GM12878 (cell line): Measurements from ENCODE around the gene KIRREL3. TPM values are rescaled to one million over a fixed set of nuclear protein-coding genes. Genes with fewer than 3 reads are reported as not detected.

Experiments used
- ATAC-seq: fragments of 200-7000 bp; cut with Tn5 transposase; 3 replicates; pipeline ENCODE4 v1.9.1; 2020; ENCODE audit warnings: mild to moderate bottlenecking, moderate library complexity
- BruUV-seq: library from RNA; stranded (reverse); fragments of 400-500 nt; replicated peaks from 2 replicates; lab custom pipeline; 2021; lab: Mats Ljungman, UMichigan
- CTCF ChIA-PET: fragments of 300-600 bp; sonication (Branson Sonifier 250); formaldehyde crosslinking; extraction: SDS; loops from one replicate; lab custom pipeline; 2021; ENCODE audit warnings: inconsistent platforms; lab: Yijun Ruan, JAX
- POLR2A ChIA-PET: fragments of 350-600 bp; formaldehyde crosslinking; extraction: SDS; loops from one replicate; lab custom pipeline; 2021; ENCODE audit warnings: inconsistent platforms; lab: Charles Lee
- RAD21 ChIA-PET: fragments of 300-600 bp; sonication (Branson Sonifier 250); formaldehyde crosslinking; loops from one replicate; lab custom pipeline; 2023; ENCODE audit warnings: antibody characterized with exemption; ENCODE audit not compliant: unreplicated experiment; lab: Charles Lee
- SMC1A ChIA-PET: fragments of 300-600 bp; sonication (Branson Sonifier 250); formaldehyde crosslinking; loops from one replicate; lab custom pipeline; 2023; ENCODE audit not compliant: unreplicated experiment, uncharacterized antibody; lab: Charles Lee
- DNase-seq: peaks from one replicate; pipeline ENCODE4 v3.0.0-alpha.2; 2011; ENCODE audit warnings: low read depth, low spot score
- FAIRE-seq: peaks from 3 replicates; lab custom pipeline; 2011; peaks lifted over from hg19 to GRCh38; lab: Jason Lieb, UNC
- H2AFZ ChIP-seq: 2 replicates; pipeline ENCODE4 v1.6.0; 2011; ENCODE audit warnings: low read depth, low read length, control low read depth; ENCODE audit not compliant: control insufficient read depth
- H3K27ac ChIP-seq: 2 replicates; pipeline ENCODE4 v1.5.1; 2011; ENCODE audit warnings: control low read depth; ENCODE audit not compliant: control insufficient read depth, insufficient read depth
- H3K27me3 ChIP-seq, 2 experiments: replicated peaks in 1 of 2; 2 replicates each; pipeline versions ENCODE4 v1.6.0 to v1.6.1; 2011; ENCODE audit warnings: low read length in 1 of 2; ENCODE audit not compliant: control insufficient read depth in 2 of 2, insufficient read depth in 2 of 2
- H3K36me3 ChIP-seq, 2 experiments: 2 replicates each; pipeline ENCODE4 v1.5.1; 2011; ENCODE audit warnings: low read length in 1 of 2; ENCODE audit not compliant: control insufficient read depth in 2 of 2, insufficient read depth in 2 of 2
- H3K4me1 ChIP-seq: 2 replicates; pipeline ENCODE4 v1.6.1; 2011; ENCODE audit warnings: mild to moderate bottlenecking, low read length, moderate library complexity, mixed read lengths; ENCODE audit not compliant: control insufficient read depth, insufficient read depth
- H3K4me2 ChIP-seq: 2 replicates; pipeline ENCODE4 v1.6.0; 2011; ENCODE audit warnings: control low read depth; ENCODE audit not compliant: control insufficient read depth, insufficient read depth
- H3K4me3 ChIP-seq: fragments of 200-600 bp; sonication (generic); 2 replicates; pipeline ENCODE4 v1.5.1; 2016
- H3K79me2 ChIP-seq: 2 replicates; pipeline ENCODE4 v1.6.0; 2011; ENCODE audit warnings: low read length; ENCODE audit not compliant: control insufficient read depth, insufficient read depth
- H3K9ac ChIP-seq: 2 replicates; pipeline ENCODE4 v1.8.0; 2011; ENCODE audit warnings: low read length, control low read depth, mixed read lengths; ENCODE audit not compliant: control insufficient read depth, insufficient read depth
- H3K9me3 ChIP-seq: replicated peaks from 3 replicates; pipeline ENCODE4 v1.5.1; 2011; ENCODE audit warnings: mild to moderate bottlenecking, low read length; ENCODE audit not compliant: control insufficient read depth, insufficient read depth
- H4K20me1 ChIP-seq: 2 replicates; pipeline ENCODE4 v1.6.0; 2011; ENCODE audit not compliant: control insufficient read depth, insufficient read depth
- CREM ChIP-seq: IDR thresholded peaks from 2 replicates; pipeline ENCODE4 v1.6.1; 2014; ENCODE audit warnings: antibody characterized with exemption, low read depth
- DPF2 ChIP-seq: fragments of 450-650 bp; IDR thresholded peaks from 2 replicates; pipeline ENCODE4 v1.6.1; 2017; ENCODE audit warnings: mild to moderate bottlenecking
- MEF2B ChIP-seq: fragments of 450-650 bp; IDR thresholded peaks from 2 replicates; pipeline ENCODE4 v1.6.1; 2018; ENCODE audit warnings: mild to moderate bottlenecking, moderate library complexity; ENCODE audit not compliant: partially characterized antibody, poor library complexity, severe bottlenecking
- MTA3 ChIP-seq: IDR thresholded peaks from 2 replicates; pipeline ENCODE4 v1.6.1; 2012; ENCODE audit warnings: low read length, inconsistent platforms, borderline replicate concordance
- MYB ChIP-seq: fragments of 150-350 bp; IDR thresholded peaks from 2 replicates; pipeline ENCODE4 v1.6.1; 2014; ENCODE audit warnings: mild to moderate bottlenecking, low read depth, low read length, borderline replicate concordance
- RBBP5 ChIP-seq: fragments of 200-600 bp; sonication (generic); conservative IDR thresholded peaks from 2 replicates; pipeline ENCODE4 v1.6.1; 2016
- YY1 ChIP-seq: IDR thresholded peaks from 2 replicates; pipeline ENCODE4 v1.6.1; 2011; ENCODE audit warnings: low read depth, mild to moderate bottlenecking, low read length
- WGBS: methylation state at CpG from one replicate; pipeline ENCODE4 v1.1.6; 2016; ENCODE audit warnings: low lambda C conversion rate; ENCODE audit not compliant: insufficient replicate concordance, insufficient coverage; ENCODE audit errors: missing lambda C conversion rate; 5-methylcytosine and 5-hydroxymethylcytosine counted together
- in situ Hi-C: fragments of 300-500 bp; cut with MboI; formaldehyde crosslinking; loops from 9 replicates; pipeline ENCODE4 v1.14.3; 2018; ENCODE audit warnings: mixed read lengths
- intact Hi-C: fragments of 100-400 bp; cut with micrococcal nuclease; formaldehyde crosslinking; loops from one replicate; pipeline ENCODE4 v1.14.2; 2022; ENCODE audit not compliant: unreplicated experiment
- polyA plus RNA-seq, 11 experiments: library from polyadenylated mRNA; depleted of rRNA in 4 of 11; unstranded in 6 of 11; stranded (reverse) in 5 of 11; fragments of >200 nt; fragmentation: Nextera tagmentation in 4 of 11; fragmentation: Illumina TruSeq in 1 of 11; extraction: Ambion mirVana in 4 of 11; extraction: Trizol in 1 of 11; gene quantifications; 1 replicate in 1 of 11; 2 replicates in 10 of 11; pipeline versions ENCODE4 v1.2.1 to v1.2.3, GENCODE V29; 2011 to 2016; ENCODE audit warnings: inconsistent platforms in 2 of 11, missing spikeins in 2 of 11, low read depth in 1 of 11
- total RNA-seq, 4 experiments: library from RNA; depleted of rRNA in 3 of 4; stranded (reverse); fragments of >200 nt in 3 of 4; fragmentation: Illumina TruSeq in 1 of 4; extraction: Trizol in 1 of 4; gene quantifications; 2 replicates each; pipeline versions ENCODE4 v1.2.1 to v1.2.3, GENCODE V29; 2013 to 2021
- TF ChIP-seq, protein P1 (sequence below): fragments of 450-650 bp; IDR thresholded peaks from 2 replicates; pipeline ENCODE4 v1.6.1; 2017; ENCODE audit warnings: borderline replicate concordance
- TF ChIP-seq, protein P2 (sequence below): fragments of 450-650 bp; IDR thresholded peaks from 2 replicates; pipeline ENCODE4 v1.6.1; 2017; ENCODE audit warnings: mild to moderate bottlenecking

The KIRREL3 gene
- total and polyA plus RNA-seq, 10 of the 15 experiments (the other 5 are each of a cell fraction or from before 2014, with no cell fraction given) = under 0.01 TPM; not detected in 9

DNA sequence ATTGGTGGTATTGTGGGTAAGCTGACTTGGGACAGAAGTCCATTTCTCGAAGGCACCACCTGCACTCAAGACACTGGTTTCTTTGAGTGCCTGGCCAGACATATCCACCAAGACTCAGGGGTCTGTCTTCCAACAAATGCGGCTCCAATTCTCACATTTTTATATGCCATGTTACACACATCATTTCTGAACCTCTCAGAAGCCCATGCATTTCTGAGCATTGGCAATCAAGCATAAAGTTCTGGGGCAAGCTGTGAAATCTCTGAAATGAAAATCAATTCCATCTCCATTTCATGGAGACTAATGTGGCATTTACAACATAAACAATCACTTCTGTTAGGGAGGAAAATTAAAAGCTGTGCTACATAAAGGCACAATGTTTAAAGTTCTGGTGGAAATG is 243.7 kb downstream of the KIRREL3 start:
- in situ Hi-C loops (no loop called here), intact Hi-C loops (no loop called here)
- ChIA-PET SMC1A (no interaction called here), RAD21 (no interaction called here), POLR2A (no interaction called here), CTCF (interaction anchor here (0.8 kb wide), 1 partner anchor 276 kb away, joined by 3 read pairs; no protein-coding TSS in a partner anchor)
- no peak overlapping the region for H3K27ac ChIP-seq
- FAIRE-seq = no peak
- H4K20me1 ChIP-seq = no peaks in the 10 kb centered on the region; the same call in 1 of the 2 replicates
- no peaks in the 10 kb centered on the region for H3K9me3 ChIP-seq
- TF ChIP-seq MTA3 (no peak), MEF2B (no peak), RBBP5 (no peak), CREM (no peak), YY1 (no peak), DPF2 (no peak), MYB (no peak)
- TF ChIP-seq, protein P1, sequence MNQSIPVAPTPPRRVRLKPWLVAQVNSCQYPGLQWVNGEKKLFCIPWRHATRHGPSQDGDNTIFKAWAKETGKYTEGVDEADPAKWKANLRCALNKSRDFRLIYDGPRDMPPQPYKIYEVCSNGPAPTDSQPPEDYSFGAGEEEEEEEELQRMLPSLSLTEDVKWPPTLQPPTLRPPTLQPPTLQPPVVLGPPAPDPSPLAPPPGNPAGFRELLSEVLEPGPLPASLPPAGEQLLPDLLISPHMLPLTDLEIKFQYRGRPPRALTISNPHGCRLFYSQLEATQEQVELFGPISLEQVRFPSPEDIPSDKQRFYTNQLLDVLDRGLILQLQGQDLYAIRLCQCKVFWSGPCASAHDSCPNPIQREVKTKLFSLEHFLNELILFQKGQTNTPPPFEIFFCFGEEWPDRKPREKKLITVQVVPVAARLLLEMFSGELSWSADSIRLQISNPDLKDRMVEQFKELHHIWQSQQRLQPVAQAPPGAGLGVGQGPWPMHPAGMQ = no peak
- TF ChIP-seq, protein P2, sequence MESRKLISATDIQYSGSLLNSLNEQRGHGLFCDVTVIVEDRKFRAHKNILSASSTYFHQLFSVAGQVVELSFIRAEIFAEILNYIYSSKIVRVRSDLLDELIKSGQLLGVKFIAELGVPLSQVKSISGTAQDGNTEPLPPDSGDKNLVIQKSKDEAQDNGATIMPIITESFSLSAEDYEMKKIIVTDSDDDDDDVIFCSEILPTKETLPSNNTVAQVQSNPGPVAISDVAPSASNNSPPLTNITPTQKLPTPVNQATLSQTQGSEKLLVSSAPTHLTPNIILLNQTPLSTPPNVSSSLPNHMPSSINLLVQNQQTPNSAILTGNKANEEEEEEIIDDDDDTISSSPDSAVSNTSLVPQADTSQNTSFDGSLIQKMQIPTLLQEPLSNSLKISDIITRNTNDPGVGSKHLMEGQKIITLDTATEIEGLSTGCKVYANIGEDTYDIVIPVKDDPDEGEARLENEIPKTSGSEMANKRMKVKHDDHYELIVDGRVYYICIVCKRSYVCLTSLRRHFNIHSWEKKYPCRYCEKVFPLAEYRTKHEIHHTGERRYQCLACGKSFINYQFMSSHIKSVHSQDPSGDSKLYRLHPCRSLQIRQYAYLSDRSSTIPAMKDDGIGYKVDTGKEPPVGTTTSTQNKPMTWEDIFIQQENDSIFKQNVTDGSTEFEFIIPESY = no peak
- no peak overlapping the region for H3K4me2 ChIP-seq
- no peaks in the 10 kb centered on the region for H3K36me3 ChIP-seq
- peaks cover 0 to 4% of the 10 kb centered on the region in 2 experiments; a peak in 1 of 4 replicates for H3K27me3 ChIP-seq
- BruUV-seq = no TSS peak
- 0% methylated on average over 2 of the region's 2 CpGs for WGBS
- no peak for DNase-seq
- no peaks in the 10 kb centered on the region for H3K4me1 ChIP-seq
- H3K79me2 ChIP-seq = no peaks in the 10 kb centered on the region
- ATAC-seq = no peak
- no peak overlapping the region for H2AFZ ChIP-seq
- H3K9ac ChIP-seq = no peak overlapping the region
- no peak overlapping the region for H3K4me3 ChIP-seq
